ENCODE measurements around the gene DPF3. TPM values are rescaled to one million over a fixed set of nuclear protein-coding genes. Genes with fewer than 3 reads are reported as not detected.
A peak's percentile ranks its signal among the peaks of the same experiment; 100 is the strongest.

Gene DPF3
- total and polyA plus RNA-seq, 9 donors, result 1.3 to 3.9 (median 1.9) TPM

DNA sequence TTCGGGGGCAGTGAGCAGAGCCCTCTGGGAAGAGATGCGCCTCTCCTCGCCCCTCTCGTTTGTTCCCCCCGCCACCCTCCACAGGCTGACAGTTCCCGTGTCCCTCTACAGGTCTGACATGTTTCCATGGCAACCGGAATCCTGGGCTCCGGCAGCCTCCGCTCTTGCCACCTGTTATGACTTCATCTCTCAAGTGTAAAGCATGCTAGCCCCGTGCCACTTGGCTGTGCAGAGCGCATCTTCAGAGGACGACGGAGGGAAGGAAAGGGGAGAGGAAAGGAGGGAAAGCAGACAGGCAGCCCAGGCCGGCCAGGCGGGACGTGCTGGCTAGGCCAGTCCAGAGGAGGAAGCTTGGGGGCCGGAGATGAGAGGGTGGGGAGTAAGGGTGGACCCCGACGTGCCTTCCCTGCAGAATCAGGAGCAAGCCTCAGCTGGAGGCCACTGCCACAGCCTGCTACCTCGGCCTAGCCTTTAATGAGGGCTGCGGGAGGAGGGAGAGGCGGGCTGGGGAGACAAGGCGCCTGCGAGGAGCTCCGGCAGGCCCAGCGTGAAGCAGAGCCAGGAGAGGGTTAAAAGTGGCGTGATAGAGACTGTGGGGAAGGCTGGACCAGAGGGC lies 214.3 kb downstream of the DPF3 start:
- peak; percentile 86 for DNase-seq
- no peaks in the 10 kb centered on the region for H3K36me3 ChIP-seq (ENCODE audit: control insufficient read depth, insufficient read depth, low read length)
- no peaks in the 10 kb centered on the region for H3K9me3 ChIP-seq (replicated peaks; ENCODE audit: control insufficient read depth, low read depth, low read length)
- H3K4me3 ChIP-seq (ENCODE audit: low read length), result no peak overlapping the region
- WGBS (ENCODE audit: insufficient coverage), result 15% methylated on average over 26 of the region's 27 CpGs
- H3K27me3 ChIP-seq (ENCODE audit: control insufficient read depth, insufficient read depth, low read length), result no peaks in the 10 kb centered on the region
- H3K4me1 ChIP-seq (ENCODE audit: control insufficient read depth, insufficient read depth, low read length), result peaks cover 20% of the 10 kb centered on the region
- H3K27ac ChIP-seq (ENCODE audit: low read length), result peak overlapping the region; percentile 20

DNA sequence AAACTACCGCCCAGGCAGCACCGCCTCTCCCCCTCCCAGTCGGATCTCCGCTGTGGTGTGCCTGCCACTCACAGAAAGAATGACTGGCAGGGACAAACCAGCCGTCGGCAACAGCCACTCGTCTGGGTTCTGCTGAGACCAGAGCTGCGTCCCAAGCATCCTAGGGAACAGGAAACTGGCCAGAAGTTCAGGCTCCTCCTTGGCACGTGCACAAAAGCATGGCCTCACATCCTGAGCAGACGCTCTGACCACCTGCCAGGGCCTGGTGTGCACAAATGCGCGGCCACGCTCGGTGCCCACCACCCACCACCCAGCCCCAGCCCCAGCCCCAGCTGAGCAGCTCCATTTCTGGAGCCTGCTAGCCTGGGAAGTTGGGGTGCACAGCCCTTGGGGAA lies 214.8 kb downstream of the DPF3 start:
- H3K4me3 ChIP-seq (ENCODE audit: low read length), result no peak overlapping the region
- WGBS (ENCODE audit: insufficient coverage), result 12% methylated on average over 14 of the region's 14 CpGs
- H3K36me3 ChIP-seq (ENCODE audit: control insufficient read depth, insufficient read depth, low read length), result no peaks in the 10 kb centered on the region
- no peaks in the 10 kb centered on the region for H3K9me3 ChIP-seq (replicated peaks; ENCODE audit: control insufficient read depth, low read depth, low read length)
- peak overlapping the region; percentile 20 for H3K27ac ChIP-seq (ENCODE audit: low read length)
- no peaks in the 10 kb centered on the region for H3K27me3 ChIP-seq (ENCODE audit: control insufficient read depth, insufficient read depth, low read length)
- peak; percentile 80 for DNase-seq
- peaks cover 20% of the 10 kb centered on the region for H3K4me1 ChIP-seq (ENCODE audit: control insufficient read depth, insufficient read depth, low read length)

DNA sequence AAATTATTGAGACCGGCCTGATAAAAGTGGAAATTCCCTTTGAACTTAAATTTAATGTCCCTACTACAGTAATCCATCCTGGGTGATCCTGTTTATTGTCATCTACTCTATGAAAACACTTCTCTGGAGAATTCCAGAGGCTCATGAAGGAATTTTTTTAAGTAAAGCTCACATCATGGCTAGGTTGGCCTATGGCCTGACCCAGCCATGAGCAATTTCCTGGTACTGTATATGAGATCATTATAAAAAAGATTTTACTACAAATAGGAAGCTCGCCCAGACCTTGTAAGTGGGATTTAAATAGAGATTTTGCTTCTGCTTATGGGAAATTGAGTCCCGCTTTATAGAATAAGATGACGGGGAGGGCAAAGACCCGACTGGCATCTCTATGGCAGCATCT lies 215.5 kb downstream of the DPF3 start:
- H3K36me3 ChIP-seq (ENCODE audit: control insufficient read depth, insufficient read depth, low read length), result no peaks in the 10 kb centered on the region

DNA sequence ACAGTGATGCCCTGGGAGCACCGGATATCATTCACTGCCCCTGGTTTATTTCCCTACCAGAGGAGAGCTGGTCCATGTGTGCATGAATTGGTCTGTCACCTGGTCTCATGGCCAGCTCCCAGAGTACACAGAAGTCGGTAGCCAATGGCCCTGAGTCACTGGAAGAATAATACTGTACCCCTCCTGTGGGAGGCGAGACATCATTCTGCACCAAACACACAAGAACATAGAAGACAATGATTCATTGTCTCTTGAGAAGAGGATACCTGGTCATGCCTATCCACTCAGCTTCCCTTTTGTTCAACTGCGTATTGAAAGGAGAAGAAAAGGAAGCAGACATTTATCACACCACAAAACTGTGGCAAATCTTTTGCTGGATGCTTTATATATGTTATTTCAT lies 216.2 kb downstream of the DPF3 start:
- Histone ChIP-seq H3K36me3 (ENCODE audit: control insufficient read depth, insufficient read depth, low read length) (no peaks in the 10 kb centered on the region), H3K9me3 (replicated peaks; ENCODE audit: control insufficient read depth, low read depth, low read length) (no peaks in the 10 kb centered on the region), H3K4me3 (ENCODE audit: low read length) (no peak overlapping the region), H3K27me3 (ENCODE audit: control insufficient read depth, insufficient read depth, low read length) (no peaks in the 10 kb centered on the region), H3K27ac (ENCODE audit: low read length) (no peak overlapping the region), H3K4me1 (ENCODE audit: control insufficient read depth, insufficient read depth, low read length) (peaks cover 20% of the 10 kb centered on the region)
- DNase-seq, result no peak
- no CpG with 5 or more reads among the region's 4 CpGs for WGBS (ENCODE audit: insufficient coverage)

More for the DNA sequence above, 215.5 kb downstream of the DPF3 start:
- no peak overlapping the region for H3K4me3 ChIP-seq (ENCODE audit: low read length)
- peaks cover 20% of the 10 kb centered on the region for H3K4me1 ChIP-seq (ENCODE audit: control insufficient read depth, insufficient read depth, low read length)
- H3K27ac ChIP-seq (ENCODE audit: low read length), result no peak overlapping the region
- 96% methylated on average over 3 of the region's 5 CpGs for WGBS (ENCODE audit: insufficient coverage)
- peak; percentile 18 for DNase-seq
- no peaks in the 10 kb centered on the region for H3K9me3 ChIP-seq (replicated peaks; ENCODE audit: control insufficient read depth, low read depth, low read length)
- H3K27me3 ChIP-seq (ENCODE audit: control insufficient read depth, insufficient read depth, low read length), result no peaks in the 10 kb centered on the region

DNA sequence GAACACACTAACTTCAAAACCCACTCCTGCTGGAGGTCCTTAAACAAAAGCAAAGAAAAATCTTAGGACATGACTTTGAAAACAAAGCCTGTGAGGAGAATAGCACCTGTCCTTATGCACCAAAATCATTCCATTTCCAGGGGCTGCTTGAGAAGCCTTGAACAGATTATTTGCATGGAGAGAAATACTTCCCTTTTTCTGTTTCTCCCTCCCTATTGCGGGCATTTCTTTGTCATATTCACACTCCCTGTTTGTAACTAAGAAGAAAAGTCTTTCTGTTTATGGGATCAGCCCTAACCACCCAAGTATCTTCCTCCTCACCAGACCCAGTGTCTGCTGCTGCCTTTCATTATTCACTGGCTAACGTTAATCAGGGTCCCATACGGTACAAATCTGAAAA lies 218.8 kb downstream of the DPF3 start:
- H3K27me3 ChIP-seq (ENCODE audit: control insufficient read depth, insufficient read depth, low read length), result no peaks in the 10 kb centered on the region
- no CpG with 5 or more reads among the region's 3 CpGs for WGBS (ENCODE audit: insufficient coverage)

DNA sequence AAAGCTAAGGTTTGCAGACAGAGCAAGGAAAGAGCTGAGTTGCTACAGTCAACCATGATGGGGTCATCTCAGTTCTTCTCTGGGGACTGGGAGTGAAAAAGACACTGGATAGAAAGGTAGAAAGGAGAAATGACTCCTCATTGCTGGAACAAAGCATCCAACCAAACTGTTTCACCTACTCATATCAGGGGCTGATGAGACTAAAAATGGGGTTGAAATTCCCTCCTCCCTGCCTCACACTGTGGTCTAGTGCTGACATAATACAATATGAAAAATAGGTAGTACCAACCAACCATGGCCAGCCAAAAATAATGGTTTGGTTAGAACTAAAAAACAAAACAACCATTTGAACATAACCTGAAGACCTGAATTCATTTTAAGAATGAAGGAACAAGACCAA lies 220.7 kb downstream of the DPF3 start:
- H3K27ac ChIP-seq (ENCODE audit: low read length), result no peak overlapping the region
- no peak overlapping the region for H3K4me3 ChIP-seq (ENCODE audit: low read length)
- H3K9me3 ChIP-seq (replicated peaks; ENCODE audit: control insufficient read depth, low read depth, low read length), result no peaks in the 10 kb centered on the region
- H3K27me3 ChIP-seq (ENCODE audit: control insufficient read depth, insufficient read depth, low read length), result no peaks in the 10 kb centered on the region
- DNase-seq, result no peak
- no peaks in the 10 kb centered on the region for H3K36me3 ChIP-seq (ENCODE audit: control insufficient read depth, insufficient read depth, low read length)
- peaks cover 4% of the 10 kb centered on the region for H3K4me1 ChIP-seq (ENCODE audit: control insufficient read depth, insufficient read depth, low read length)

More for the DNA sequence above, 218.8 kb downstream of the DPF3 start:
- no peak overlapping the region for H3K4me3 ChIP-seq (ENCODE audit: low read length)
- H3K9me3 ChIP-seq (replicated peaks; ENCODE audit: control insufficient read depth, low read depth, low read length), result no peaks in the 10 kb centered on the region
- H3K27ac ChIP-seq (ENCODE audit: low read length), result no peak overlapping the region
- peaks cover 18% of the 10 kb centered on the region for H3K4me1 ChIP-seq (ENCODE audit: control insufficient read depth, insufficient read depth, low read length)
- DNase-seq, result no peak
- H3K36me3 ChIP-seq (ENCODE audit: control insufficient read depth, insufficient read depth, low read length), result no peaks in the 10 kb centered on the region

DNA sequence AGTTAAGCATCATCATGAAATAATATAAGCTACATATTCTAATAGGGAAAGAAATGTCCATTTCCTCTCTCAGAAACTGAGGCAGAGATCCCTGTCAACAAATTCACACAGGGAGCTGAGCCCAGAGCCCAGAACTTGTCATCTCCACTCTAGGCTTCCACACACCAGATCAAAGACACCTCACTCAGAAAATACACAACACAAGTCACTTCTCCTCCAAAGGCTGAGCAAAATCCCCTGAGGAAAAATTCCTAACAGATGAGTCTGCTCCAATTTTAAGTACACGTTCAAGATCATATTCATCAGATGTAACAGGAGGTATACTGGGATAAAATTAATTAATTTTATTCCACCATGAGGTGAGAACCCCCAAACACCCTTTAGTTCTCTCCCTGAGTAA lies 227.3 kb downstream of the DPF3 start:
- Histone ChIP-seq H3K4me3 (ENCODE audit: low read length) (no peak overlapping the region), H3K27me3 (ENCODE audit: control insufficient read depth, insufficient read depth, low read length) (no peaks in the 10 kb centered on the region), H3K36me3 (ENCODE audit: control insufficient read depth, insufficient read depth, low read length) (no peaks in the 10 kb centered on the region), H3K27ac (ENCODE audit: low read length) (no peak overlapping the region), H3K9me3 (replicated peaks; ENCODE audit: control insufficient read depth, low read depth, low read length) (no peaks in the 10 kb centered on the region), H3K4me1 (ENCODE audit: control insufficient read depth, insufficient read depth, low read length) (no peaks in the 10 kb centered on the region)
- no peak for DNase-seq
- no CpG with 5 or more reads among the region's 1 CpG for WGBS (ENCODE audit: insufficient coverage)

DNA sequence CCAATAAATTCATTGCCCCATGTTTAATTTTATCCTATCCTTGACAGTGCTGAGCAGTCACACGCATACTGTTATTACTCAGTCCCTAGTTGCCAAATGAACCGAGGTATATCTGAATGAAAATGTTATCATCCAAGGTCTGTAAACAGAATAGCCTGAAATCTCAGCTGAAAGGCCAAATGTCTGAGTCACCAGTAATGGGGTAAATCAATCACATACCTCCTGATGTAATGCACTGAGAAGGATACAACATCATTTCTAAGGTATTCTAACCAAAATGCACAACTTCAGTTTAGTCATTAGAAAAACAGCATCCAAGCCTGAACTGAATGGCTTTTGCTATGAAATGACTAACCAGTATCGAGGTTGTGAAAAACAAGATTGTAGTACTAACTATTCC lies 228.6 kb downstream of the DPF3 start:
- H3K9me3 ChIP-seq (replicated peaks; ENCODE audit: control insufficient read depth, low read depth, low read length), result no peaks in the 10 kb centered on the region
- DNase-seq, result no peak
- no peak overlapping the region for H3K4me3 ChIP-seq (ENCODE audit: low read length)
- no peak overlapping the region for H3K27ac ChIP-seq (ENCODE audit: low read length)
- 100% methylated on average over 1 of the region's 3 CpGs for WGBS (ENCODE audit: insufficient coverage)
- H3K36me3 ChIP-seq (ENCODE audit: control insufficient read depth, insufficient read depth, low read length), result no peaks in the 10 kb centered on the region
- H3K27me3 ChIP-seq (ENCODE audit: control insufficient read depth, insufficient read depth, low read length), result no peaks in the 10 kb centered on the region
- H3K4me1 ChIP-seq (ENCODE audit: control insufficient read depth, insufficient read depth, low read length), result no peaks in the 10 kb centered on the region

DNA sequence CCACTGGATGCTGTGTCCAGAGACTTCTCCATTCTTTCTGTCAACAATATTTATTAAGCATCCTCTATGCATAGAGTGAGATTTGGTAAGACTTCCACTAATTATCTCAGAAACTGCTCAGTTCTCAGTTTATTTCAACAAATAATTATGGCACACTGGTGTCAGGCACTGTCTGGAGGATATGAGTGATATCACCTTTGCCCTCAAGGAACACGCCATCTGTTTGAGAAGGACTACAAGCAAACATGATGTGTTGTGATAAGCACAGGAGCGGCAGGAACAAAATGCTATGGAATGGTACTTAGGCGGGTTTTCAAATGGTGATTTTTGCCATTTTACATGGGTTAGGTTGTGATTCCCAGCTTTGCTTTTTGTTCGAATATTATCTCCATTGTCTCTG lies 229.2 kb downstream of the DPF3 start:
- no peak for DNase-seq
- Histone ChIP-seq H3K4me1 (ENCODE audit: control insufficient read depth, insufficient read depth, low read length) (no peaks in the 10 kb centered on the region), H3K4me3 (ENCODE audit: low read length) (no peak overlapping the region), H3K27me3 (ENCODE audit: control insufficient read depth, insufficient read depth, low read length) (no peaks in the 10 kb centered on the region), H3K27ac (ENCODE audit: low read length) (no peak overlapping the region), H3K9me3 (replicated peaks; ENCODE audit: control insufficient read depth, low read depth, low read length) (no peaks in the 10 kb centered on the region), H3K36me3 (ENCODE audit: control insufficient read depth, insufficient read depth, low read length) (no peaks in the 10 kb centered on the region)
- WGBS (ENCODE audit: insufficient coverage), result 90% methylated on average over 4 of the region's 4 CpGs

DNA sequence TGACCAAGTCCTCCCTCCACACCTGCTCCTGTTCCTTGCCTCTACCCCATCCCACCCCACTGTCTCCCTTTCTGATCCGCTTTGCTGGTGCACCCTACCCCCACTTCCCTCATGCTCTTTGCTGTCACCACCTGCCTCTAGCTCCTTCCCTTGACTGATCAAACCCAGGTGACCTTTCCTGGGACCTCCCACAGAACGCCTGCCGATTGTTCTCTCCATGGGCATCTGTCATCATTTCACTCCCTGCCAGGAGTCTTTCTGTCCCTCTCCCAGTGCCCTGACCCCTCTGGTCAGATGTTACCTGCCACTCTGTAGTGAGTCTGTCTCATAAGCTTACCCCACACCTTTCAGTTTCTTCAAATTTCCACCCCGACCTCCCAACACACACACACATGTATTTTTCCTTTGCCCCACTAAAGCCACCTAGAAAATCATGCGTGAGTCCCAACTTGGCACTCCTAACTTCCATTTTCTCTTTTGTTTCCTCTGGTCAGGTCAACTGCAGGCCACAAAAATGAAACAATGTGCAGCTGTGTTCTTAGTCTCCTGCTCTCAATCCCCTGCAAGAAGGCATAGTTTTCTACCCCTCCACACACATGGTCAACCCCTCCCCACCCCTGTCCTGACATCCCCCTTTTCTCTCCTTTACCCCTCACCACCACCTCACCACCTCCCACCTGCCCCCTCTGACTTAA lies 229.8 kb downstream of the DPF3 start:
- no peak for DNase-seq
- H3K4me1 ChIP-seq (ENCODE audit: control insufficient read depth, insufficient read depth, low read length), result no peaks in the 10 kb centered on the region
- no peaks in the 10 kb centered on the region for H3K36me3 ChIP-seq (ENCODE audit: control insufficient read depth, insufficient read depth, low read length)
- H3K27ac ChIP-seq (ENCODE audit: low read length), result no peak overlapping the region
- H3K4me3 ChIP-seq (ENCODE audit: low read length), result no peak overlapping the region
- no peaks in the 10 kb centered on the region for H3K9me3 ChIP-seq (replicated peaks; ENCODE audit: control insufficient read depth, low read depth, low read length)
- WGBS (ENCODE audit: insufficient coverage), result 75% methylated on average over 5 of the region's 5 CpGs
- no peaks in the 10 kb centered on the region for H3K27me3 ChIP-seq (ENCODE audit: control insufficient read depth, insufficient read depth, low read length)

Data from muscle of leg (tissue), 11 donors.